ENCODE results near the gene CFAP299. TPM values are rescaled to one million over a fixed set of nuclear protein-coding genes. Genes with fewer than 3 reads are reported as not detected.

CFAP299 gene
- total RNA-seq, 2 donors from 2014 or later = not detected

DNA sequence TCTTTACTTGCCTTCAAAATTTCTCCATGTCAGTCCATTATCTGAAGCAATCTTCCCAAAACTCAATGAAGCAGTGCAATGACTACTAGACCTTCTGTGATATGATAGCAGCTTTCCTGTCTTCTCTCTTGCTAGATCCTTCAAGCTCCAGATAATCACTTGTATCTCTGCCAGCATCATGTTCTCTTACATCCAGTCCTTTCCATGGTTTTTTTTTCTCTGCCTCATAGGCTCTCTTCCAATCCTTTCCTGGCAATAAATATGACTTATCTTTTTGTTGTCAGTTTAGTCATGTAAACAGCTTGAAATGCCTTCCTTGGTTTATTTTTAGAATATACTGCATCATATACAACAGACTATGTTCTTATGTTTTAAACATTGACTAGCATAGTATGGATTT, 193.5 kb downstream of the CFAP299 start:
- DNase-seq (ENCODE audit: low spot score) = no peak

GRCh38 chr4:80532674-80533333, 197.3 kb downstream of the CFAP299 start:
- Histone ChIP-seq H3K9me3 (no peaks in the 10 kb centered on the region), H3K4me1 (ENCODE audit: control insufficient read depth in 1 of 2, low read depth in 2 of 2) (no peaks in the 10 kb centered on the region), H3K27ac (no peak overlapping the region), H3K27me3 (replicated peaks; ENCODE audit: insufficient read depth) (no peaks in the 10 kb centered on the region), H3K4me3 (no peak overlapping the region), H3K36me3 (no peaks in the 10 kb centered on the region)
- ATAC-seq (ENCODE audit: insufficient number of reproducible peaks, low FRiP score, low read depth) (no peak), DNase-seq (ENCODE audit: low spot score) (no peak)
- TF ChIP-seq, protein P1, sequence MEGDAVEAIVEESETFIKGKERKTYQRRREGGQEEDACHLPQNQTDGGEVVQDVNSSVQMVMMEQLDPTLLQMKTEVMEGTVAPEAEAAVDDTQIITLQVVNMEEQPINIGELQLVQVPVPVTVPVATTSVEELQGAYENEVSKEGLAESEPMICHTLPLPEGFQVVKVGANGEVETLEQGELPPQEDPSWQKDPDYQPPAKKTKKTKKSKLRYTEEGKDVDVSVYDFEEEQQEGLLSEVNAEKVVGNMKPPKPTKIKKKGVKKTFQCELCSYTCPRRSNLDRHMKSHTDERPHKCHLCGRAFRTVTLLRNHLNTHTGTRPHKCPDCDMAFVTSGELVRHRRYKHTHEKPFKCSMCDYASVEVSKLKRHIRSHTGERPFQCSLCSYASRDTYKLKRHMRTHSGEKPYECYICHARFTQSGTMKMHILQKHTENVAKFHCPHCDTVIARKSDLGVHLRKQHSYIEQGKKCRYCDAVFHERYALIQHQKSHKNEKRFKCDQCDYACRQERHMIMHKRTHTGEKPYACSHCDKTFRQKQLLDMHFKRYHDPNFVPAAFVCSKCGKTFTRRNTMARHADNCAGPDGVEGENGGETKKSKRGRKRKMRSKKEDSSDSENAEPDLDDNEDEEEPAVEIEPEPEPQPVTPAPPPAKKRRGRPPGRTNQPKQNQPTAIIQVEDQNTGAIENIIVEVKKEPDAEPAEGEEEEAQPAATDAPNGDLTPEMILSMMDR (IDR thresholded peaks at IDR 0.05) = no peak

More for the DNA sequence above, 193.5 kb downstream of the CFAP299 start:
- Histone ChIP-seq H3K36me3 (no peaks in the 10 kb centered on the region), H3K27me3 (replicated peaks; ENCODE audit: insufficient read depth) (no peaks in the 10 kb centered on the region), H3K27ac (no peak overlapping the region), H3K9me3 (no peaks in the 10 kb centered on the region), H3K4me1 (ENCODE audit: control insufficient read depth in 1 of 2, low read depth in 2 of 2) (no peaks in the 10 kb centered on the region), H3K4me3 (no peak overlapping the region)
- ATAC-seq (ENCODE audit: insufficient number of reproducible peaks, low FRiP score, low read depth) = no peak
- TF ChIP-seq, protein P1 (IDR thresholded peaks at IDR 0.05) = no peak

DNA sequence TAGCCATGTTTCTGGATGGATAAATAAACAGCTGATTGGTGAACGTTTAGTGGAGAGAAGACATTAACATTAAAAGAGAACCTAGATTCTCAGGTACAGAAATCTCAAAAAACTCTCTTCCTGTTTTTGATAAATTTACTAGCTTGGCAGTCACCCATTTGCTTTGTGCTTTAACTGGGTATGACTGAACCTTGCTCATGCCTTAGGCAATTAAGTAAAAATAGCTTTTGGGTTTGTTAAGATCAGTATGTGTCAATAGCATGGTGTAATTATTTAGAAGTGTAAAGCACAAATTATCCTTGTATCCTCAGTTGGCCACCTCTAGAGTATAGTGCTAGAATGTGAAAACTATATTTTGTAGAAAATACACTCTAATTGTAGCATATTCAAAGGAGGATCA, 200.0 kb downstream of the CFAP299 start:
- Histone ChIP-seq H3K9me3 (no peaks in the 10 kb centered on the region), H3K27me3 (replicated peaks; ENCODE audit: insufficient read depth) (no peaks in the 10 kb centered on the region), H3K27ac (no peak overlapping the region), H3K4me3 (no peak overlapping the region), H3K4me1 (ENCODE audit: control insufficient read depth in 1 of 2, low read depth in 2 of 2) (no peaks in the 10 kb centered on the region), H3K36me3 (no peaks in the 10 kb centered on the region)
- ATAC-seq (ENCODE audit: insufficient number of reproducible peaks, low FRiP score, low read depth) (no peak), DNase-seq (ENCODE audit: low spot score) (no peak)
- TF ChIP-seq, protein P1 (IDR thresholded peaks at IDR 0.05) = no peak

- no peaks in the 10 kb centered on the region for H3K27me3 ChIP-seq (replicated peaks; ENCODE audit: insufficient read depth)
- no peak overlapping the region for H3K4me3 ChIP-seq
- no peaks in the 10 kb centered on the region for H3K9me3 ChIP-seq
- H3K36me3 ChIP-seq = no peaks in the 10 kb centered on the region
- ATAC-seq (ENCODE audit: insufficient number of reproducible peaks, low FRiP score, low read depth) (no peak), DNase-seq (ENCODE audit: low spot score) (no peak)
- H3K27ac ChIP-seq = no peak overlapping the region
- TF ChIP-seq, protein P1 (IDR thresholded peaks at IDR 0.05) = no peak
- H3K4me1 ChIP-seq (ENCODE audit: control insufficient read depth in 1 of 2, low read depth in 2 of 2) = no peaks in the 10 kb centered on the region
Observed at GRCh38 chr4:80538276-80538926, 202.9 kb downstream of the CFAP299 start.

DNA sequence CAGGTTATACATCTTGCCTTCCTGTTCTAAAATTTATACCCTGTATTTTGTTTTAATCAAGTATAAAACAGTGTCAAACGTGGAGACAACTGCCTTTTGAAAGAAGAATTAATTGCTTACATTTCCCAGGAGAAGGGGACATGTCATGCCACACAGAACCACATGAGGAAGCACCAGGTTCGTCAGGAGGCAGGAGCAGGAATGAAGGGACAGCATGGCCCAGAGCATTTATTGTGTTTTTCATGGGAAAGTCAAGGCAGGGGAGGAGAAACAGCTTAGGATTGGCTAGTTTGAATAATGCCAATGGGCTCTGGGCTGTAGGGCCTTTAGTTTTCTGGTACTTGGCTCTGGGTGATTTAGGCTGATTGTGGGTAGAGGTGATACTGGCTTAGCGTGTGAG, 203.7 kb downstream of the CFAP299 start:
- TF ChIP-seq, protein P1 (IDR thresholded peaks at IDR 0.05) = no peak
- H3K27me3 ChIP-seq (replicated peaks; ENCODE audit: insufficient read depth) = no peaks in the 10 kb centered on the region
- ATAC-seq (ENCODE audit: insufficient number of reproducible peaks, low FRiP score, low read depth) (no peak), DNase-seq (ENCODE audit: low spot score) (no peak)
- H3K27ac ChIP-seq = no peak overlapping the region
- H3K4me1 ChIP-seq (ENCODE audit: control insufficient read depth in 1 of 2, low read depth in 2 of 2) = no peaks in the 10 kb centered on the region
- H3K9me3 ChIP-seq = no peaks in the 10 kb centered on the region
- H3K4me3 ChIP-seq = no peak overlapping the region
- no peaks in the 10 kb centered on the region for H3K36me3 ChIP-seq
